Activated CD4-positive, alpha-beta T cell treated with anti-CD3 and anti-CD28 coated beads for 36 hours (primary cell): Measurements from ENCODE around the gene SBF2. TPM values are rescaled to one million over a fixed set of nuclear protein-coding genes. Genes with fewer than 3 reads are reported as not detected.

Experiments
- total RNA-seq, 2 experiments: library from RNA; stranded (reverse); gene quantifications; one replicate each; pipeline ENCODE4 v1.2.3, GENCODE V29; 2021

SBF2 gene
- total RNA-seq, 2 experiments from 2014 or later: 7.1 to 8.1 TPM

Other genes with a start within 250 kb of the SBF2 start
- gene ADM, start 10.9 kb upstream of the SBF2 start, total RNA-seq: 10 to 100 TPM; 11.7 to 14.4 TPM
- gene AMPD3, start 161.0 kb upstream of the SBF2 start, total RNA-seq: 10 to 100 TPM; 26.3 to 27.1 TPM
- gene RNF141, start 247.0 kb upstream of the SBF2 start, total RNA-seq: 10 to 100 TPM; 12.5 to 17.8 TPM